WTC11 (cell line): ENCODE measurements around the gene KRT1. TPM values are rescaled to one million over a fixed set of nuclear protein-coding genes. Genes with fewer than 3 reads are reported as not detected.

Experiments used
- ATAC-seq: fragments of 200-7000 bp; cut with Tn5 transposase; 2 replicates; pipeline ENCODE4 v1.10.0; 2021; ENCODE audit warnings: mild to moderate bottlenecking, moderate library complexity
- CTCF ChIA-PET: fragments of 300-600 bp; sonication (Branson Sonifier 250); formaldehyde crosslinking; loops from one replicate; lab custom pipeline; 2021; ENCODE audit warnings: antibody characterized with exemption; lab: Charles Lee
- POLR2A ChIA-PET: fragments of 350-600 bp; sonication (Branson Sonifier 250); formaldehyde crosslinking; loops from one replicate; lab custom pipeline; 2021; ENCODE audit warnings: antibody characterized with exemption; lab: Charles Lee
- DNase-seq: peaks from one replicate; pipeline ENCODE4 v3.0.0; 2021; ENCODE audit warnings: low spot score
- H3K27ac Mint-ChIP-seq: 2 replicates; pipeline ENCODE4 v1.8.0; 2021; ENCODE audit warnings: mixed read lengths
- H3K27me3 Mint-ChIP-seq: 2 replicates; pipeline ENCODE4 v1.8.0; 2021; ENCODE audit warnings: low read depth, mild to moderate bottlenecking, moderate library complexity, mixed read lengths
- H3K36me3 Mint-ChIP-seq: 2 replicates; pipeline ENCODE4 v1.8.0; 2021; ENCODE audit warnings: mixed read lengths
- H3K4me1 Mint-ChIP-seq: 2 replicates; pipeline ENCODE4 v1.8.0; 2022; ENCODE audit warnings: mixed read lengths
- H3K4me3 Mint-ChIP-seq: 2 replicates; pipeline ENCODE4 v1.8.0; 2021; ENCODE audit warnings: mild to moderate bottlenecking, moderate library complexity, mixed read lengths
- H3K9me3 Mint-ChIP-seq: 2 replicates; pipeline ENCODE4 v1.8.0; 2021; ENCODE audit warnings: mixed read lengths
- ATF1 ChIP-seq: sonication (generic); formaldehyde crosslinking; IDR thresholded peaks from 2 replicates; pipeline ENCODE4 v1.8.1; 2023; ENCODE audit warnings: mild to moderate bottlenecking, moderate library complexity, missing genetic modification reagents
- CREM ChIP-seq: sonication (generic); formaldehyde crosslinking; IDR thresholded peaks from 2 replicates; pipeline ENCODE4 v1.8.1; 2022; ENCODE audit warnings: mild to moderate bottlenecking, missing genetic modification reagents, moderate library complexity
- ERG ChIP-seq: fragments of 250-450 bp; sonication (Bioruptor Pico); IDR thresholded peaks from 2 replicates; pipeline ENCODE4 v1.8.0; 2021; ENCODE audit warnings: mild to moderate bottlenecking
- ETV6 ChIP-seq: sonication (generic); formaldehyde crosslinking; IDR thresholded peaks from 2 replicates; pipeline ENCODE4 v1.8.1; 2022; ENCODE audit warnings: mild to moderate bottlenecking, missing genetic modification reagents
- FOXJ3 ChIP-seq: sonication (generic); formaldehyde crosslinking; IDR thresholded peaks from 2 replicates; pipeline ENCODE4 v1.9.0; 2021; ENCODE audit warnings: missing genetic modification reagents, mild to moderate bottlenecking, borderline replicate concordance
- FOXK1 ChIP-seq: sonication (generic); formaldehyde crosslinking; IDR thresholded peaks from 2 replicates; pipeline ENCODE4 v1.8.0; 2022; ENCODE audit warnings: mild to moderate bottlenecking, moderate library complexity, missing genetic modification reagents
- IRF1 ChIP-seq: sonication (generic); formaldehyde crosslinking; IDR thresholded peaks from 2 replicates; pipeline ENCODE4 v1.8.0; 2023; ENCODE audit warnings: missing genetic modification reagents
- MYBL2 ChIP-seq: sonication (generic); formaldehyde crosslinking; IDR thresholded peaks from 2 replicates; pipeline ENCODE4 v1.8.1; 2023; ENCODE audit warnings: mild to moderate bottlenecking, moderate library complexity, missing genetic modification reagents
- NFYB ChIP-seq: sonication (generic); formaldehyde crosslinking; conservative IDR thresholded peaks from 2 replicates; pipeline ENCODE4 v1.8.0; 2022; ENCODE audit warnings: low read depth, missing genetic modification reagents
- NR1H2 ChIP-seq: sonication (generic); formaldehyde crosslinking; IDR thresholded peaks from 2 replicates; pipeline ENCODE4 v1.9.0; 2021; ENCODE audit warnings: mild to moderate bottlenecking, moderate library complexity, missing genetic modification reagents
- NR2C2 ChIP-seq: sonication (generic); formaldehyde crosslinking; IDR thresholded peaks from 2 replicates; pipeline ENCODE4 v1.8.0; 2022; ENCODE audit warnings: mild to moderate bottlenecking, missing genetic modification reagents
- SP1 ChIP-seq: sonication (generic); formaldehyde crosslinking; conservative IDR thresholded peaks from 2 replicates; pipeline ENCODE4 v1.8.1; 2022; ENCODE audit warnings: missing genetic modification reagents
- TEAD1 ChIP-seq: sonication (generic); formaldehyde crosslinking; IDR thresholded peaks from 2 replicates; pipeline ENCODE4 v1.8.0; 2022; ENCODE audit warnings: mild to moderate bottlenecking, missing genetic modification reagents
- USF2 ChIP-seq: sonication (generic); formaldehyde crosslinking; IDR thresholded peaks from 2 replicates; pipeline ENCODE4 v1.8.1; 2023; ENCODE audit warnings: mild to moderate bottlenecking, missing genetic modification reagents, moderate library complexity
- ZNF416 ChIP-seq: fragments of 250-450 bp; sonication (Bioruptor Pico); IDR thresholded peaks from 2 replicates; pipeline ENCODE4 v1.9.0; 2021; ENCODE audit warnings: mild to moderate bottlenecking, inconsistent platforms
- ZNF512 ChIP-seq: sonication (generic); formaldehyde crosslinking; IDR thresholded peaks from 2 replicates; pipeline ENCODE4 v1.8.1; 2022; ENCODE audit warnings: missing genetic modification reagents, borderline replicate concordance
- ZNF532 ChIP-seq: fragments of 250-450 bp; sonication (Bioruptor Pico); IDR thresholded peaks from 2 replicates; pipeline ENCODE4 v1.9.0; 2021; ENCODE audit warnings: mild to moderate bottlenecking, borderline replicate concordance
- ZNF671 ChIP-seq: fragments of 250-450 bp; sonication (Bioruptor Pico); IDR thresholded peaks from 2 replicates; pipeline ENCODE4 v1.8.0; 2021; ENCODE audit warnings: mild to moderate bottlenecking
- total RNA-seq: library from RNA; stranded (reverse); gene quantifications from 3 replicates; pipeline ENCODE4 v1.2.3, GENCODE V29; 2021

The KRT1 gene
- total RNA-seq, 1 experiment from 2014 or later: not detected

- TF ChIP-seq ZNF532: no peak
- TF ChIP-seq, all 79 proteins: peak for 0
Observed at GRCh38 chr12:52662093-52662917, 17.9 kb downstream of the KRT1 start (continued).

GRCh38 chr12:52661668-52662067, 18.5 kb downstream of the KRT1 start:
- DNase-seq (no peak), ATAC-seq (no peak)
- POLR2A ChIA-PET: no interaction called here
- Mint-ChIP-seq H3K4me1 (no peaks in the 10 kb centered on the region), H3K27me3 (no peaks in the 10 kb centered on the region)
- CTCF ChIA-PET: interaction anchor here (0.9 to 1.0 kb wide), 2 partner anchors 209 to 319 kb away, joined by 3 read pairs; no protein-coding TSS in a partner anchor
- TF ChIP-seq FOXK1 (CRISPR knock-in tag) (no peak), ZNF671 (no peak), SP1 (CRISPR knock-in tag) (no peak), NR1H2 (CRISPR knock-in tag) (no peak), CREM (CRISPR knock-in tag) (no peak), IRF1 (CRISPR knock-in tag) (no peak), NFYB (CRISPR knock-in tag) (no peak), FOXJ3 (no peak), ZNF512 (CRISPR knock-in tag) (no peak), ATF1 (CRISPR knock-in tag) (no peak), NR2C2 (CRISPR knock-in tag) (no peak), TEAD1 (CRISPR knock-in tag) (no peak), ETV6 (CRISPR knock-in tag) (no peak), ZNF416 (CRISPR knock-in tag) (no peak), ERG (no peak), MYBL2 (no peak), USF2 (no peak)
- TF ChIP-seq, all 79 proteins: peak for 0
- H3K4me3 Mint-ChIP-seq: no peak overlapping the region
- no peaks in the 10 kb centered on the region for H3K36me3 Mint-ChIP-seq
- no peak overlapping the region for H3K27ac Mint-ChIP-seq
- H3K9me3 Mint-ChIP-seq: no peaks in the 10 kb centered on the region
